HepG2 (cell line): Measurements from ENCODE around the gene TGFBI. TPM values are rescaled to one million over a fixed set of nuclear protein-coding genes. Genes with fewer than 3 reads are reported as not detected.

Source experiments
- AFF4 ChIP-seq: sonication (generic); formaldehyde crosslinking; IDR thresholded peaks from 2 replicates; pipeline ENCODE4 v1.4.0; 2020; ENCODE audit warnings: missing genetic modification reagents
- ATAD3A ChIP-seq: sonication (generic); formaldehyde crosslinking; IDR thresholded peaks from 2 replicates; pipeline ENCODE4 v1.4.0; 2020; ENCODE audit warnings: missing genetic modification reagents
- CENPBD1 ChIP-seq: sonication (generic); formaldehyde crosslinking; IDR thresholded peaks from 2 replicates; pipeline ENCODE4 v1.8.0; 2022; ENCODE audit warnings: missing genetic modification reagents, low read depth, mild to moderate bottlenecking, borderline replicate concordance
- CREBL2 ChIP-seq: sonication (generic); formaldehyde crosslinking; IDR thresholded peaks from 2 replicates; pipeline ENCODE4 v1.8.1; 2023; ENCODE audit warnings: missing genetic modification reagents, mild to moderate bottlenecking, borderline replicate concordance
- DNMT1 ChIP-seq: sonication (generic); formaldehyde crosslinking; IDR thresholded peaks from 2 replicates; pipeline ENCODE4 v1.5.1; 2020; ENCODE audit warnings: mild to moderate bottlenecking, missing genetic modification reagents
- GMEB1 ChIP-seq: sonication (generic); formaldehyde crosslinking; IDR thresholded peaks from 2 replicates; pipeline ENCODE4 v1.5.1; 2020; ENCODE audit warnings: missing genetic modification reagents, mild to moderate bottlenecking, borderline replicate concordance
- GZF1 ChIP-seq: sonication (generic); formaldehyde crosslinking; IDR thresholded peaks from 2 replicates; pipeline ENCODE4 v1.5.1; 2020; ENCODE audit warnings: mild to moderate bottlenecking, missing genetic modification reagents
- HNRNPL ChIP-seq: fragments of 200-400 bp; formaldehyde crosslinking; IDR thresholded peaks from 2 replicates; pipeline ENCODE4 v1.6.1; 2017; ENCODE audit warnings: mild to moderate bottlenecking, low read depth, low read length
- NBN ChIP-seq: fragments of 450-650 bp; conservative IDR thresholded peaks from 2 replicates; pipeline ENCODE4 v1.6.1; 2017
- RORA ChIP-seq: sonication (generic); formaldehyde crosslinking; IDR thresholded peaks from 2 replicates; pipeline ENCODE4 v1.5.0; 2020; ENCODE audit warnings: mild to moderate bottlenecking, missing genetic modification reagents, moderate library complexity
- SRSF1 ChIP-seq: fragments of 200-400 bp; formaldehyde crosslinking; optimal IDR thresholded peaks from 2 replicates; pipeline ENCODE3; 2017; ENCODE audit warnings: mild to moderate bottlenecking, low read depth, low read length, moderate library complexity
- YEATS4 ChIP-seq: sonication (generic); formaldehyde crosslinking; IDR thresholded peaks from 2 replicates; pipeline ENCODE4 v1.4.0; 2020; ENCODE audit warnings: missing genetic modification reagents, borderline replicate concordance
- ZFP1 ChIP-seq: IDR thresholded peaks from 2 replicates; pipeline ENCODE4 v1.6.1; 2016
- ZNF101 ChIP-seq: sonication (generic); formaldehyde crosslinking; IDR thresholded peaks from 2 replicates; pipeline ENCODE4 v1.4.0; 2020; ENCODE audit warnings: mild to moderate bottlenecking, low read depth, missing genetic modification reagents, borderline replicate concordance
- ZNF543 ChIP-seq: sonication (generic); formaldehyde crosslinking; IDR thresholded peaks from 2 replicates; pipeline ENCODE4 v1.4.0; 2020; ENCODE audit warnings: mild to moderate bottlenecking, missing genetic modification reagents
- ZNF678 ChIP-seq: sonication (generic); formaldehyde crosslinking; IDR thresholded peaks from 2 replicates; pipeline ENCODE4 v1.4.0; 2020; ENCODE audit warnings: mild to moderate bottlenecking, missing genetic modification reagents
- ZSCAN22 ChIP-seq: sonication (generic); formaldehyde crosslinking; IDR thresholded peaks from 2 replicates; pipeline ENCODE4 v1.4.0; 2020; ENCODE audit warnings: mild to moderate bottlenecking, missing genetic modification reagents
- polyA plus RNA-seq, 8 experiments: library from polyadenylated mRNA; depleted of rRNA in 3 of 8; stranded (reverse) in 7 of 8; unstranded in 1 of 8; fragments of >200 nt; fragmentation: Illumina TruSeq in 4 of 8; extraction: Trizol in 4 of 8; gene quantifications; 2 replicates each; pipeline versions ENCODE4 v1.2.1 to v1.2.3, GENCODE V29; 2011 to 2016; ENCODE audit warnings: low read depth in 4 of 8, missing spikeins in 1 of 8, mixed read lengths in 1 of 8; ENCODE audit not compliant: insufficient read depth in 1 of 8
- total RNA-seq, 5 experiments: library from RNA; depleted of rRNA; stranded (reverse); fragments of >200 nt; fragmentation: Illumina TruSeq; extraction: Trizol; gene quantifications; 2 replicates each; pipeline ENCODE4 v1.2.3, GENCODE V29; 2016; ENCODE audit warnings: low read depth in 1 of 5
- TF ChIP-seq, protein P1 (sequence below): sonication (generic); formaldehyde crosslinking; IDR thresholded peaks from 2 replicates; pipeline ENCODE4 v1.4.0; 2020; ENCODE audit warnings: missing genetic modification reagents, mild to moderate bottlenecking, borderline replicate concordance

Gene TGFBI
- total and polyA plus RNA-seq, 2 of the 13 experiments (the other 11 are each of a cell fraction or from before 2014, with no cell fraction given) = 275 to 457 TPM

DNA sequence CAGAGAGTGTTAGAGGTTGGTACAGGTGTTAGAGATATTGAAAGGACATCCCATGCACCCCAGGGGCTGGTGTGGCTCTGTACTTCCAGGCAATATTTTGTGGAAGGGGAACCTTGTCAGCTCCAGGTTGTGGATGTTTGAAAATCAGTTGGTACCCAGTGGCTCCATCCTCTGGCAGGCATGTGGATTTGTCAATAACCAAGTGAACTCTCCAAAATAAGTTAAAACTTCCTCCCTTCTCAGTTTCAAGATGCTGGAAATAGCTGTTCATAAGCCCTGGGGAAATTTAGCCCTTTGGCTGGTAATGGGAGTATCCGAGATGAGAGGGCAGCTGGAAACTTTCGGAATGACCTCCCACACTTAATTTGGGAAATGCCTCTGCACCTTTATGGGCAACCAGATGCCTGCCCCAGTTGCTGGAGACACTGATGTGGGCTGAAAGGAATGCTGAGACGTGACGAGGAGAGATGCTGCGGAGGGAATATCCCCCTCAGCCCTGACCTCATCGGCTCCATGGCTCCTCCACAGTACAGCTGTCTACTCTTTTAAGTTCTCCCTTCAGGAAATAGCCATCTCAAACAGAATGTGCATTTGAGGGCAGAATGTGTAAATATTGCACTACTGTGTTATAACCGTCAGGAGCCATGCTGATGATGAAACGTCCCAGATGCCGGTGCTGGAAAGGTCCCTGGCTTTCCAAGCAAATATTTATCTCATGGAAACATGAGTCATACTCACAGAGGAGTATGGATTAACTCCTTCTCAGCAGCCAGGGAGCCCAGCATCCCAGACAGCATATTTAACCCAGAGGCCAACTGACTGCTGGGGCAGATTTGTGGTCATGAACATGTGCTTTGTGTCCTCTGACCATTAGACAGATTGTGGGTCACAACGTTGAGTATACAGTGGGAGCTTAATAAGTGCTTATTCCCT is 29.5 kb downstream of the TGFBI start (continued):
- TF ChIP-seq, protein P1, sequence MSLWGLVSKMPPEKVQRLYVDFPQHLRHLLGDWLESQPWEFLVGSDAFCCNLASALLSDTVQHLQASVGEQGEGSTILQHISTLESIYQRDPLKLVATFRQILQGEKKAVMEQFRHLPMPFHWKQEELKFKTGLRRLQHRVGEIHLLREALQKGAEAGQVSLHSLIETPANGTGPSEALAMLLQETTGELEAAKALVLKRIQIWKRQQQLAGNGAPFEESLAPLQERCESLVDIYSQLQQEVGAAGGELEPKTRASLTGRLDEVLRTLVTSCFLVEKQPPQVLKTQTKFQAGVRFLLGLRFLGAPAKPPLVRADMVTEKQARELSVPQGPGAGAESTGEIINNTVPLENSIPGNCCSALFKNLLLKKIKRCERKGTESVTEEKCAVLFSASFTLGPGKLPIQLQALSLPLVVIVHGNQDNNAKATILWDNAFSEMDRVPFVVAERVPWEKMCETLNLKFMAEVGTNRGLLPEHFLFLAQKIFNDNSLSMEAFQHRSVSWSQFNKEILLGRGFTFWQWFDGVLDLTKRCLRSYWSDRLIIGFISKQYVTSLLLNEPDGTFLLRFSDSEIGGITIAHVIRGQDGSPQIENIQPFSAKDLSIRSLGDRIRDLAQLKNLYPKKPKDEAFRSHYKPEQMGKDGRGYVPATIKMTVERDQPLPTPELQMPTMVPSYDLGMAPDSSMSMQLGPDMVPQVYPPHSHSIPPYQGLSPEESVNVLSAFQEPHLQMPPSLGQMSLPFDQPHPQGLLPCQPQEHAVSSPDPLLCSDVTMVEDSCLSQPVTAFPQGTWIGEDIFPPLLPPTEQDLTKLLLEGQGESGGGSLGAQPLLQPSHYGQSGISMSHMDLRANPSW = peak; percentile 96; the same call in 1 of the 2 replicates
- TF ChIP-seq HNRNPL (no peak), ZNF101 (CRISPR knock-in tag) (no peak), DNMT1 (no peak), NBN (no peak), RORA (CRISPR knock-in tag) (no peak; the same call in 1 of the 2 replicates), GZF1 (CRISPR knock-in tag) (no peak), CREBL2 (CRISPR knock-in tag) (no peak), ZFP1 (CRISPR knock-in tag) (peak; percentile 85; the same call in 1 of the 2 replicates), ZSCAN22 (CRISPR knock-in tag) (0 out of 2 replicates have a peak, but pooled peaks have one; percentile 46), GMEB1 (CRISPR knock-in tag) (peak; percentile 32; the same call in 1 of the 2 replicates), ZNF678 (CRISPR knock-in tag) (no peak), YEATS4 (CRISPR knock-in tag) (no peak; the same call in 1 of the 2 replicates), AFF4 (no peak), CENPBD1 (no peak), SRSF1 (no peak), ATAD3A (CRISPR knock-in tag) (no peak), ZNF543 (0 out of 2 replicates have a peak, but pooled peaks have one; percentile 76)
